Stimulated activated CD4-positive, alpha-beta T cell treated with anti-CD3 and anti-CD28 coated beads, Interleukin-15, amount 100 ng/mL, for 1 hour (primary cell): Measurements from ENCODE around the gene CRYAB.

ENCODE experiments used
- DNase-seq, 2 donors: peaks; one replicate each; pipeline ENCODE4 v3.0.0-alpha.2; 2020; ENCODE audit warnings: low read depth in 1 of 2, low spot score in 1 of 2

The CRYAB gene, protein sequence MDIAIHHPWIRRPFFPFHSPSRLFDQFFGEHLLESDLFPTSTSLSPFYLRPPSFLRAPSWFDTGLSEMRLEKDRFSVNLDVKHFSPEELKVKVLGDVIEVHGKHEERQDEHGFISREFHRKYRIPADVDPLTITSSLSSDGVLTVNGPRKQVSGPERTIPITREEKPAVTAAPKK

DNA sequence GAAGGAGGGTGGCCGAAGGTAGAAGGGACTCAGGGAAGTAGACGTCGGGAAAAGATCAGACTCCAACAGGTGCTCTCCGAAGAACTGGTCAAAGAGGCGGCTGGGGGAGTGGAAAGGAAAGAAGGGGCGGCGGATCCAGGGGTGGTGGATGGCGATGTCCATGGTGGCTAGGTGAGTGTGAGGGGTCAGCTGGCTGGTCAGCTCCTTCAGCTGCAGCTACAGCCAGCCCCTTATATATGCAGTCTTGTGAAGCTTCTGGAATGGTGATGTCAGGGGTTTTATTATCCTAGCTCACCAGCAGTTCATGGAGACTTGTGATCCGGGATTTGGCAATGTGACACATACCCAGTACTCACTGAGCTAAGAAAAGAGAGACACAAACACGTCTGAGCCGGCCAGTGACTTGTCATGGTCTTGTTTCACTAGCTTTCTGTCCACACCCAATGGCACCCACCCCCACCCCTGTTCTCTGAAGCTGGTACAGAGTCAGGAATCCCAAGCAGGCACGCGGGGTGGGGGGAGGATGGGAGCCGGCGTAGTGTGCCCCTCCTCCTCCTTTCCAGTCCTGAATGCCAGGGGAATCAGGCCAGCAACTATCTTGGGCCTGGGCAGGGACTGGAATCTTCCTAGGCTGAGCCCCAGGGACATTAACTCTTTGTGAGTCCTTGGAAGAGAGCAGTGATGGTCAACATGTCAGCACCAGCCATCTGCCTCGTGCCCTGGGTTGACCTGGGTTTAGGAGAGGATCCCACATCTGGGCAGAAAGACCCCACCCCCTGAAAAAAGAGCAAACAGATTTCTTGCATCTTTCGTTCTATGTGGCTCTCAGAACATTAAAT is at the start of gene CRYAB:
Gene CRYAB, minus strand, starts transcription at position 208 of the 839 bp plus-strand sequence. Its CDS starts 46 bp downstream, at position 162.
- no peak for DNase-seq

DNA sequence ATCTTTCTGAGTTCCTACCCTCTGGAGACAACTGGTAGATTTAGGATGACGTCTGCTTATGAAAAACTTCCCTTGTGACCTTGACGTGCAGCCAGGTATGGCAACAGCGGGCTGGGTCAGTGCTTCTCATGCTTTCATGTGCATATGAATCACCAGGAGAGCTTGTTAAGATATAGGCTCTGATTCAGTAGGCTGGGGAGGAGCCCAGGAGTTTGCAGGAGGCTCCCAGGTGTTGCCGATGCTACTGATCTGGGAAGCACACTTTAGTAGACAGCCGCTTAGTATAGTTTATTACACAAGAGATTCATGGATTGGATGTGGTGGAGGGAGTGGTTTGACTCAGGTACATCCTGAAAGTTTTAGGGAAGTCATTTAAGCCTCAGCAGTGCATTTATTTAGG is 49.3 kb upstream of the CRYAB start:
- DNase-seq = no peak

DNA sequence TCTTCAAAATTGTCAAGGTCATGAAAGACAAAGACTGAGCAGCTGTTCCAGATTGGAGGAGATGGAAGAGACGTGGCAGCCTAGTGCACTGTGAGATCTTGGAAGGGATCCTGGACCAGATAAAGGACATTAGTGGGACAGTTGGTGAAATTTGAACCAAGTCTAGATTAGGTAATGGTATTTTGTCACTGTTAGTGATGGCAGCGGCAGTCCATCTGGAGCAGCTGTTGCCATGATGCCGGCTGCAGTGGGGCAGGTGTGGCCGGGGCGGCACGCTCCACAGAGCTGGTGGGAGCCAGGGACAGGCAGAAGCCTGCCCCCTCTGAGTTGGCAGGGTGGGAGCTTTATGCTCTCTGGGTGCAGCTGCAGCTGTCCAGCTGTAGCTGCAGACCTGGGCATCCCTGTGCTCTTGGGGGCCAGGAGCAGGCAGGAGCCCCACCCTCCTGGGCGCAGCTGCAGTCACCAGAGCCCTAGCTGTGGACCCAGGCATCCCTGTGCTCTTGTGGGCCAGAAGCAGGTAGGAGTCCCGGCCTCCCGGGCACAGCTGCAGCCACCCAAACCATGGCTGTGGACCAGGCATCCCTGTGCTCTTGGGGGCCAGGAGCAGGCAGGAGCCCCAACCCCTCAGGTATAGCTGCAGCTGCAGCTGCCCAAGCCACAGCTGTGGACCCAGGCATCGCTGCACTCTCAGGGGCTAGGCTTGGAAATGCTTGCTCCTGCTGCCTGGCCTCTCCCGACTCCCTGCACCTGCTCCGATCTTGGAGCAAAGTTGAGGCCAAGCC is 46.3 kb upstream of the CRYAB start:
- DNase-seq = no peak

DNA sequence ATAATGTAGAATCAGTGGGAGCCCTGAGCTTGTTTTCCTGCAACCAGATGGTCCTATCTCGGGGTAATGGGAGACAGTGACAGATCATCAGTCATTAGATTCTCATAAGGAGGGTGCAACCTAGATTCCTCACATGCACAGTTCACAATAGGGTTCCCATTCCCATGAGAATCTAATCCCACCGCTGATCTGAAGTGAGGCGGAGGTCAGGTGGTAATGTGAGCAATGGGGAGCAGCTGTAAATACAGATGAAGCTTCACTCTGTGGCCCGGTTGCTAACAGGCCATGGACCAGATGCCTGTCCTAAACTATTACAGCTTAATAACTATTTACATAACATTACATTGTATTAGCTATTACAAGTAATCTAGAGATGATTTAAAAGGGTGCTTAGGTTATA is 42.6 kb upstream of the CRYAB start:
- no peak for DNase-seq

DNA sequence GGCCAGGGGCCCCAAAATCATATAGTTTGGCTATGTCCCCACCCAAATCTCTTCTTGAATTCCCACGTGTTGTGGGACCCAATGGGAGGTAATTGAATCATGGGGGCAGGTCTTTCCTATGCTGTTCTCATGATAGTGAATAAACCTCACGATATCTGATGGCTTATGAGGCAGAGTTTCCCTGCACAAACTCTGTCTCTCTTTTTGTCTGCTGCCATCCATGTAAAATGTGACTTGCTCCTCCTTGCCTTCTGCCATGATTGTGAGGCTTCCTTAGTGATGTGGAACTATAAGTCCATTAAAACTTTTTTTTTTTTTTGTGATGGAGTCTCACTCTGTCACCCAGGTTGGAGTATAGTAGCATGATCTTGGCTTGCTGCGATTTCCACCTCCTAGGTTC is 40.0 kb upstream of the CRYAB start:
- no peak for DNase-seq

DNA sequence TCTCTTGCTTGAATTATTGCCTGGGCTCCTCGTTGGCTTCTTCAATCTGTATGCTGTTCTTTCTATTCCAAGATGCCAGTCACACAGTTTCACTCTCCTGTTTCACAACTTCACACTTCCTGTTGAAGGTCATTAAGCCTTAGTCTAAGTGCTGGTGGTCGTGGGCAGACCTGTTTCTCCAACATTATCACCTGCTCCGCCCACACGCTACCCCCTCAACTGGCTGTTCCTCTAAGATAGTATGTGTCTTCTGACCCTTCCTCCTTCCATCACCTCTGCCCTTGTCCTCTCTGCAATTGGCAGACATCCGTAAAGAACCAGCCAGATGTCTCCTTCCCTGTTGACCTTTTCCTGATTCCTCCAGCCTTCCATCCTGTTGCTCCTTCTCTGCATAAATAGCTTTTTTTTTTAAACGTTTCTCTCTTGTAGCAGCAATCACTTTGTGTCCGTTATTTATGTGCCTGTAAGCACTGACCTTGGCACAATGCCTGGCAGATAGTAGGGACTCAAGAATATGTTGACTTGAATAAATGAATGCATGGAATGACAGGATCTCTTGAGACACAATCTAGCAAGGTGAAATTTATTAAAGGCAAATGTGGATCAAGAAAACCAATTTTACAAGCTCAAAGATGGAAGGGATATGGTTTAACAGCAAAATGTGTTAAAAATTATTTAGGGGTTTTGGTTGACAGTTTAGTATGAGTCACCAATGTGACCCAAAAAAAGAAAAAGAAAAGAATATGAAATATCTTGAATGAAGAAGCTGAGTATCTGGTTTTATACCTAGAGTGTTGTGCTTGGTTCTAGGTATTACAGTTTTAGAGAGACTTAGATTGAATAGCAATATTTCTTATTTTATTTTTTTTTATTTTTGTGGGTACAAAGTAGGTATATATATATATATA is 38.2 kb upstream of the CRYAB start:
- DNase-seq = no peak

DNA sequence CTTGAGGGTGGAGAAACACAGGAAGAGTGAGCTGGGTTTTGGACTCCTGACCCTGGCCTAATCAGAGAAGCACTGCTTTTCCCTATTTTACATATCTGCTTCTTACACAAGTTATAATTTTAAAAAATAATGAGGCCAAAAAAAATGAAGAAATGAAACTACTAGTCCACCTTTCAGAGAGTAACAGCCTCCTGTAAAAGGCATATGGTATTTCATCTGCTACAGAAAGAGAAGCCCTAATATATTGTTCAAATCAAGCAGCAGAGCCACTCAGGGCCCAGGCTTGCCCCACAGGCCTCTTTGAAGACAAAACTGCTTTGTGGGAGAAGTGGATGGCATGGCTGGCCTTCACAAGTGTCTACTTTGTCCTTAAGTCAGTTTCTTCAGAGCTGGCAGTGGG is 35.6 kb upstream of the CRYAB start:
- DNase-seq = no peak

DNA sequence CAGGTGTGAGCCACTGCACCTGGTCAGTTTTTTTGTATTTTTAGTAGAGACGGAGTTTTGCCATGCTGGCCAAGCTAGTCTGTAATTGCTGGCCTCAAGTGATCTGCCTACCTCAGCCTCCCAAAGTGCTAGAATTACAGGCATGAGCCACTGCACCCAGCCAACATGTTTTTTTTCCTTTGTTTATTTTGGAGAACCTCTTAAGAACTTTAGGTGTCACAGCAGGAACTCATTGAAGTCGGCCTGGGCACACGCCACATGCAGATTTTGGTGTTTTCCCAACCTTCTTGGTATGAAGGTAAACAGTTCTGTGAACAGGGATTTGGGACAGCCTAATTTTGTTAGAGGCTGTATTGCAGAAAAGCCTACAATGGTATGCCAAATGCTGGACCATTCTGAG is 34.9 kb upstream of the CRYAB start:
- DNase-seq = no peak

DNA sequence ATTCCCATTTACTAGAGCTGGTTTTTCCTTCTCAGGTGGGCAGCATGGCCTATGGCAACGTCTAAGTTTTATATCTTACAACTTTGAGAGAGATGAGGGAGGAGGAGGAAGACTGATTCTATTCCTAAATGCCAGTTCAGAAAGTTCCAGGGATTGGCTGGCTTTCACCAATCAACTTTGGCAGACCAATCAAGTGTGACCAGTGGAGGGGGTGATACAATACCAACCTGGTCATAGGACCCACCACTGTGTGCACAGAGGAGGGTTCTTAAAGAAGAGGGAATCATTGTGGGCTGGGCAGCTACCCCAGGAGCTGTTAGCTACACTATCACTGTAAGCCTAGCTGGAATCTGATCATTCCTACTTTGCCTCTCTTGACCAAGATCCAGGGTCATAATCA is 33.6 kb upstream of the CRYAB start:
- no peak for DNase-seq

DNA sequence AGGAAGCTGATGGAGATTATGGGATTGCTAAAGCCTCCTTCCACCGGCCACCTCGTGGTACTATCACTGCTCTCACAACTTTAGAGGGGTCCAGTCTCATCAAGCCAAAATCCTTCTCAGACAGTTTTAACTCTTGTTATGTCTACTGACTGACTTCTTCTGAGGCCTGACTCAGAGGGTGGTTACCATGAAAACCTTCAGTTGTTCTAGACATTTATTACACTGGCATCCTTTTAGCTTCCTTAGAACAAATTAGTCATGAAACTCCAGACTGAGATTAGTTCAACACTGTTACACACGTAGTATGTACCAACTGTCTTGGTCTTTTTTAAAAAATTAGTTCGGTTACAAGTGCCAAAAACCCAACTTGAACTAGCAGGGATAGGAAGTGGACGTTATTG is 33.1 kb upstream of the CRYAB start:
- DNase-seq = no peak

DNA sequence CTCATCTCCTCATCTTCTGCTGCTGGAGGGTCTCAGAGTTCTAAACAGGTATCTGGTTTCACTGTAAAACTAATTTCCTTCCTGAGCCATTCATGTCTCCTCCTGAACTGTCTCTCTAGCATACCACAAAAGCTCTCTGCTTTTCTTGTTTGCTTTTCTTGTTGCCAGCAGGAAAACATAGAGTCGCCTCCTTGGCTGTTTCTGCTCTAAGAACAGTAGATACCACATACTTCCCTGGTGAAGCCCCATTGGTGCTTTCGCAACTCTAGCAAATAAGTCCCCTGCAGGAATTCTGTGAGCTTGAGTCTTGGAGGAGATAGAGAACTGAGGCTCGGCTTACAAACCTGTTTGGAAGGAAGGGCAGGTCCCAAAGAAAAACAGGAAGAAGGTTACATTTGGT is 32.6 kb upstream of the CRYAB start:
- DNase-seq = no peak

DNA sequence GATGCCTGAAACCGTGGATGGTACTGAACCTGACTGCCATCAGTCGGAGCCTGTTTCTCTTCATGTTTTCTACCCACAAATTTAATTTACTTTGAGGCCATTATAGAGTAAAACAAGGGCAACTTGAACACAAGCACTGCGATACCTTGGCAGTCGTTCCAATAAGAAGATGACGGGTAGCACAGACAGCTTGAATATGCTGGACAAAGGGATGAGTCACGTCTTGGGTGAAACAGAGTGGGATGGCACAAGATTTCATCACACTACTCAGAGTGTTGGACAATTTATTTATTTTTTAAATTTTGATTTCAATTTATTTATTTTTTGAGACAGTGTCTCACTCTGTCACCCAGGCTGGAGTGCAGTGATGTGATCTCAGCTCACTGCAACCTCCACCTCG is 31.3 kb upstream of the CRYAB start:
- DNase-seq = no peak

DNA sequence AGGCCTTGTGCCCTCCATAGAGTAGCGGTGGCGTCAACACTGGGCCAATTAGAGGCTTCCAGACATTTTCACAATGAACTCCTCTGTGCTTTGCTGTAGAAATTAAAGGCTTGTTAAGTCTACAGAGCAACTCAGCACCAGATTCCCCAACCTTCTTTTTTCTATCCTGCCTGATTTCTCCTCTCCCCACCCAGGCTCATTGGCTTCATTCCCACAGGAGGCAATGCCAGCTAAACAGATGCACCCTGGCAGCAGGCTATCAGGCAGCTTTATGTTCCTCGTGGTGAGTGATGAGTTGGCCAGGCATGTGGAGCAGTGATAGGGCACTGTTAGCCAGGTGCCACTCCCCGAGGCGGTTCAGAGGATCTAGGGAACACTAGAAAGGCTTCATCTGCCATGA is 30.4 kb upstream of the CRYAB start:
- DNase-seq = no peak

DNA sequence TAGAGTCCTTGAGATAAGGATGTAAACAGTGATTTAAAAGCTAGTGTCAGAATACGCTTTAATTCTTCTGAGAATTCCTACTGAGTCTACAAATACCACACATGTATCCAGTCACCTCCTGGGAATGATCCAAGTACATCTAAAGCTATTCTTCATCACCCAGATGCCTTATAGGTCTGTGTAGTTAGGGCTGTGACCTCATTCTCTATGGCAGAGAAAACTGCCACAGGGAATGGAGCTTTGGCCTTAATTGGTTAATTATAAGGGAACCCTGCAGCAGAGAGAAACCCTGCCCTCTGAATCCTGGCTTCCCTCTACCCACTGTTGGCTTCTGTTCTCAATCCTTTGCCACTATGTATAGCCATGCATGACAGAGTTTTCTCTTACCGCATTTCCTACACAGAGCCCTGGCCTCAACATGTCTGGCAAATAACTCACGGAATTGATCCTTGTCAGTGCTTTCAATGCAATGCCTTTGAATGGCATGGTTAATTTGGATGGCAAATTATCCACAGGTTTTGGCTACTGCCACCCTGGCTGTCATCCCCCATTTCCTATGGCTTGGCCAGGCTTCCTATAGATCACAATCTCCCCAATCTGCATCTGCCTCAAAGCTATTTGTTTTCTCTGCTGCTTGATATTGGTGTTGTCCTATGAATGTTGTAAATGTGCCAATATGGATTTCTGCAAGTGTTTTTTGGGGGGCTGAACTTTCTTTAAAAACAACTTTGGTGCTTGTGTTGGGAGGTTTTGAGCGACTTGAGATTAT is 28.4 kb upstream of the CRYAB start:
- no peak for DNase-seq

DNA sequence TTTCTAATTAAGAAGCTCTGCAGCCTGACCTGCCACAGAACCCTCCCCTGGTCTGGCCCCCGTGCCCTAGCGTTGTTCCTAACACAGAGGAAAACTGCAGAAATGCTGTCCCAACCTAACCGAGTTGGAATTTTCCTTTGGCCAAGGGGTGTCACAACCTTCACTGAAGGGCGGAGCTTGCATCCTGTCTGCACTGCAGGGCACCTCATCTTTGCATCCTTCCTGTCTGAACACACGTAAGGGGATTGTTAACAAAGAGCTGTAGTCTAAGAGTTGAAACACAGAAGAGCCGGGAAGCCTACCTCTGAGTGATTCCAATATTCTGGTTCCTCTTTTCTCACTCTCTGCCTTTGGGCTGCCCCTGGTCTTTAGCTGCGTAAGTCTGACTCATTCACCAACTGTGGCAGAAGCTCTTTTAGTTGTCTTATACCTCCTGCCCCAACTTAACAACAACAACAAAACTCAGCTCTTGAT is 27.2 kb upstream of the CRYAB start:
- no peak for DNase-seq

DNA sequence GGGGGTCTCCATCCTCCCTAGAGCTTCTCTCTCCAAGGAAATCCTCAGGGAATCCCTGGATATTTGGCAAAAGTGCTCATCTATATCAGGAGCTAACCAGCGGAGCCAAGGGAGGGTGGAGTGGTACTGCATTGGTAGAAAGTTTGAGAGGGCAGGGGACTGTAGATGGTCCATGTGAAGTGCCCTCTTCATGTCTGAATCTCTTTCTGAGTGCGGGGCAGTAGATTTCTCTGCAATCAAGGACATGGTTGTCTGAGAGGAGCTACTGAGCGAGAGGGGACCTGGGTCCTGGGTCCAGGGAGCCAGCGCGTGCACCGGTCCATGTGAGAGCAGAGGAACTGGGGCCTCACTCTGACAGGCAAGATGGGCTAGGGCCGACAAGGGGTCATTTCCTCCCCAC is 26.3 kb upstream of the CRYAB start:
- DNase-seq = no peak

DNA sequence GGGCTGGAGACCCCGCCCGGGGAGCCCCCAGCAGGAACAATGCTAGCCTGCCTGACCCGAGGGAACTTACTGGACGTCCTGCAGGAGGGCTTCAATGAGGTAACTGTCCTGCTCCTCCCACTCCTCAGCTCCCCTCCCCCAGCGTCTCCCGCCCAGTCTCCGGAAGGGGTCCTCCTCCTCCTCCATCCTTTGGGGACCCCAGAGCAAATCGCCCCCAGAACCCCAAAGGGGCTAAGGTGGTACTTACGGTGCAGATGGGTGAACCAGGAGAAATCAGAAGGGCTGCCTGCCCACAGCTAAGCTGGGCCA is 25.8 kb upstream of the CRYAB start:
- no peak for DNase-seq

DNA sequence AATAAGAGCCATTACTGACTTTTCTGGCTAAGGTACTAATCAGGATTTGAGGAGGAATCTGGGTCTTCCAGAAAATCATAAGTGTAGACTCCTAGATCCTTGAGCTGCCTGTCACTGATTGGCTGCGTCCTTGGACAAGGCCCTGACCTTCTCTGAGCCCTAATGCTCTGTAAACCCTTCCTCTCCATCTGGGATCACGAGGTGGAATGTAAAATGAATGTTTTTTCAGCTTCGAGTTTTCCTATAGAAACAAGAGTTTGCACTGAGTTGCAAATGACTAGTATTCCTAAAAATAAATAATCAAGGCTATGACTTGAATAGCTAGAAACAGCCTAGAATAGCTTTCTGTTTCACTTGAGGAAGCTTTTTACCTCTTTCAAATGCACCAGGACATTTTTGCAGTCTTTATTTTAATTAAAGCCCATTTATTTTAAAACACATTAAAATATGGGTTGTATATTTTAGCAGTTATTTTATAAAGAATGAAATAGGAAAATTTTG is 24.5 kb upstream of the CRYAB start:
- DNase-seq = no peak

DNA sequence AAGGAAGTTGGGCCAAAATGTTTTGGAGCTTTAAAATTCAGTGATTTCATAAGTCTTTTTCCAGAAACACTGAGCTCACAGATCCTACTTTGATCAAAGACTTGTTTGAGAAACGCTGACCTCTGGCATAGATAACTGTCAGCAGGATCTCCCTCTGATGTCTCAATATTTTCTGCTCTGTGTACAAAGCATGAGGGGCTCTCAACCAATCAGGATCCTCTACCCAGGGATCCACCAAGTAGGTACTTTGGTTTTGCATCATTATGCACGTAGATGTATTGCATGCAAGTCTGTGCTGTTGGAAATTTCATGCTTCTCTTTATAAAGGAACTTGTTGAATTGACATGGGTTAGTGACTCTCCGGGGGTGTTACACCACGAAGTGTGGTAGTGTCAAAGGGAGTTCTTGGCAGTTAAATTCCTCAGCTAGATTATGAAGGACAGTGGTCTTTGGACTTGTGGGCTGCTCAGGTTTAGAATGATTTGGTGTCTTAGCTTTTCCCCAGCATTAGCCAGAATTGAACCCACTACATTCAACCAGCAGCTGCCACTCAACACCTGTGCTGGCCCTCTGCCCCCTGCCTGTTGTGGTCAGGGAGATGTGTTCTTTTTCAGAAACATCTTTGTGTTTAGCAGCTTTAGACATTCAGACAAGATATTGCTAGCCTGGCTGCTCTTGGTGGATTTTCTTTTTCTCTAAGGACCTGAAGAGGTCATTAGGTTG is 23.9 kb upstream of the CRYAB start:
- DNase-seq = no peak

DNA sequence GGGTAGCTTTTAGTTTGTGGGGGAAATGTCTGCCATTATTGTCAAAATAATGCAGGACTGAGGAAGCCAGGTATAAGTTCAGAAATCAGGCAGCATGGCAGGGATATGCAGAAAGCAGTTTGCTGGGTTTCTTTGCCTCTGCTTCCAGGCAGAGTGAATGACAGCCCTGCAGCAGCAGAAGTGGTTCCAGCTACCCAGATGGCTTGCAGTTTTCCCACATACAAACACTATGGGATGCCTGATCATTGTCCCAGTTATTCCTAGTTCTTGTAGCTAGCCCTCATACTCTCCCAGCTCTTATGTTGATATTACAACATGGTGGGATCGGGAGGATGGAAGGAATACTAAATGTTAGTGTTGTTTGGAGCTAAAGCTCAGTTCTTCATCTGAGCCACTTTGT is 22.7 kb upstream of the CRYAB start:
- no peak for DNase-seq
